SK-N-SH treated with all-trans-retinoic acid at 6 μM for 48 hours (cell line): ENCODE measurements around the gene BNC2.

Experiments
- ARNTL ChIP-seq: fragments of 450-650 bp; formaldehyde crosslinking; IDR thresholded peaks from 2 replicates; pipeline ENCODE4 v1.5.0; 2020; ENCODE audit warnings: low read depth, mild to moderate bottlenecking, moderate library complexity, borderline replicate concordance
- CSDC2 ChIP-seq: fragments of 250-450 bp; sonication (Bioruptor Pico); IDR thresholded peaks from 2 replicates; pipeline ENCODE4 v1.5.0; 2020; ENCODE audit warnings: mild to moderate bottlenecking, moderate library complexity
- ISL1 ChIP-seq: fragments of 250-450 bp; sonication (Bioruptor Pico); IDR thresholded peaks from 2 replicates; pipeline ENCODE4 v2.1.2; 2022; ENCODE audit warnings: mild to moderate bottlenecking, moderate library complexity
- PATZ1 ChIP-seq: fragments of 250-450 bp; sonication (Bioruptor Pico); IDR thresholded peaks from 2 replicates; pipeline ENCODE4 v1.8.0; 2020; ENCODE audit warnings: mild to moderate bottlenecking, moderate library complexity, borderline replicate concordance
- SNAI2 ChIP-seq: fragments of 250-450 bp; sonication (Bioruptor Pico); IDR thresholded peaks from 2 replicates; pipeline ENCODE4 v1.5.0; 2020; ENCODE audit warnings: mild to moderate bottlenecking, moderate library complexity
- TOX ChIP-seq: fragments of 250-450 bp; sonication (Bioruptor Pico); IDR thresholded peaks from 2 replicates; pipeline ENCODE4 v1.8.0; 2021; ENCODE audit warnings: mild to moderate bottlenecking, moderate library complexity, borderline replicate concordance
- ZC3H10 ChIP-seq: fragments of 250-450 bp; sonication (Bioruptor Pico); IDR thresholded peaks from 2 replicates; pipeline ENCODE4 v1.5.1; 2021; ENCODE audit warnings: mild to moderate bottlenecking, moderate library complexity
- ZFP30 ChIP-seq: fragments of 450-650 bp; formaldehyde crosslinking; IDR thresholded peaks from 2 replicates; pipeline ENCODE4 v1.5.0; 2022; ENCODE audit warnings: mild to moderate bottlenecking, moderate library complexity
- ZNF8 ChIP-seq: fragments of 450-650 bp; formaldehyde crosslinking; IDR thresholded peaks from 2 replicates; pipeline ENCODE4 v1.5.0; 2020; ENCODE audit warnings: mild to moderate bottlenecking, moderate library complexity

GRCh38 chr9:16585591-16585990 lies 284.9 kb downstream of the BNC2 start:
- TF ChIP-seq SNAI2 (CRISPR knock-in tag) = no peak
- TF ChIP-seq CSDC2 (CRISPR knock-in tag) = no peak
- TF ChIP-seq PATZ1 = no peak
- TF ChIP-seq ARNTL = no peak
- TF ChIP-seq ZNF8 = no peak
- no peak for TF ChIP-seq ISL1
- no peak for TF ChIP-seq TOX (CRISPR knock-in tag)
- TF ChIP-seq ZC3H10 (CRISPR knock-in tag) = no peak
- TF ChIP-seq ZFP30 (CRISPR knock-in tag) = no peak
